Mucosa of descending colon (tissue), 3 donors: ENCODE data around the gene APEH. TPM values are rescaled to one million over a fixed set of nuclear protein-coding genes. Genes with fewer than 3 reads are reported as not detected.

Experiments
- ATAC-seq: fragments of 200-7000 bp; cut with Tn5 transposase; one replicate; pipeline ENCODE4 v1.9.1; 2020; ENCODE audit warnings: mild to moderate bottlenecking, moderate library complexity
- DNase-seq, 3 donors: peaks; one replicate each; pipeline ENCODE4 v3.0.0-alpha.2; 2020
- H3K36me3 ChIP-seq: fragments of 200-600 bp; one replicate; pipeline ENCODE4 v1.8.0; 2021; ENCODE audit warnings: low read depth, mild to moderate bottlenecking
- H3K4me1 ChIP-seq: fragments of 200-600 bp; one replicate; pipeline ENCODE4 v1.8.0; 2021; ENCODE audit warnings: low read depth, mild to moderate bottlenecking
- H3K4me3 ChIP-seq: fragments of 200-600 bp; one replicate; pipeline ENCODE4 v1.8.0; 2021; ENCODE audit warnings: mild to moderate bottlenecking
- H3K9me3 ChIP-seq: fragments of 200-600 bp; one replicate; pipeline ENCODE4 v1.8.0; 2021; ENCODE audit warnings: mild to moderate bottlenecking
- intact Hi-C, 2 donors: fragments of 100-400 bp; cut with DNase I in 1 of 2; cut with micrococcal nuclease in 1 of 2; formaldehyde crosslinking; loops; one replicate each; pipeline versions ENCODE4 v1.11.0 to v1.11.1; 2022; cut with DNase I, micrococcal nuclease
- total RNA-seq, 3 donors: library from RNA; stranded (reverse); fragmentation: NEBNext Ultra II Directional in 2 of 3; extraction: Animal tissue kit (Norgen Biotek cat#: 25700) in 2 of 3; gene quantifications; one replicate each; pipeline versions ENCODE4 v1.2.1 to v1.2.4, GENCODE V29; 2021 to 2023
- TF ChIP-seq, protein P1 (sequence below): fragments of 200-600 bp; IDR thresholded peaks from one replicate; pipeline ENCODE4 v1.8.0; 2022; ENCODE audit warnings: antibody characterized with exemption, mild to moderate bottlenecking
- donor health status: DM: no; HTN: no; CAD: no; lungs with moderate emphysema.
- donor health status: DM: no; HTN: no; CAD: no.
- donor health status: DM: no; HTN: yes; CAD: no.

Gene APEH
- total RNA-seq, 3 donors from 2014 or later, result 110 to 176 (median 142) TPM

DNA sequence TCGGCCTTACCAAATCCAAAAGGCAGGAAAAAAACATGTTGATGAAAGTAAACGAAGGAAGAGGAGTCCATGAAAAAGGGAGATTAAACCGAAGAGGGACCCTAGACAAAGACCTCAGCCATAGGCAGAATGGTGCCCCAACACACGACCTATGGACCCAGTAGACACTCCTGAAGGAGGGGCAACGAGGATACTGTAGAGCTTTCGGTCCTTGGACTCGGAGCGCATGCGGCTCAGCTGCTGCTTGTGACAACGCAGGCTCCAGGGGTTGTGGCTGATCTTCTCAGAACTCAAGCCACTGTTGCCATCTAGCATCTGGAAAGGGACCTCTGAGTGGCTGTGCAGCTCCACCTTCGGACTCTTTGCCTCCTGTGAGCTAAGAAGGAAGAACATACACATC lies 58.4 kb downstream of the APEH start:
- no peaks in the 10 kb centered on the region for H3K4me1 ChIP-seq
- no peak for ATAC-seq
- intact Hi-C loops, result no loop called here
- peaks cover 6% of the 10 kb centered on the region for H3K36me3 ChIP-seq
- no peaks in the 10 kb centered on the region for H3K9me3 ChIP-seq
- TF ChIP-seq, protein P1, sequence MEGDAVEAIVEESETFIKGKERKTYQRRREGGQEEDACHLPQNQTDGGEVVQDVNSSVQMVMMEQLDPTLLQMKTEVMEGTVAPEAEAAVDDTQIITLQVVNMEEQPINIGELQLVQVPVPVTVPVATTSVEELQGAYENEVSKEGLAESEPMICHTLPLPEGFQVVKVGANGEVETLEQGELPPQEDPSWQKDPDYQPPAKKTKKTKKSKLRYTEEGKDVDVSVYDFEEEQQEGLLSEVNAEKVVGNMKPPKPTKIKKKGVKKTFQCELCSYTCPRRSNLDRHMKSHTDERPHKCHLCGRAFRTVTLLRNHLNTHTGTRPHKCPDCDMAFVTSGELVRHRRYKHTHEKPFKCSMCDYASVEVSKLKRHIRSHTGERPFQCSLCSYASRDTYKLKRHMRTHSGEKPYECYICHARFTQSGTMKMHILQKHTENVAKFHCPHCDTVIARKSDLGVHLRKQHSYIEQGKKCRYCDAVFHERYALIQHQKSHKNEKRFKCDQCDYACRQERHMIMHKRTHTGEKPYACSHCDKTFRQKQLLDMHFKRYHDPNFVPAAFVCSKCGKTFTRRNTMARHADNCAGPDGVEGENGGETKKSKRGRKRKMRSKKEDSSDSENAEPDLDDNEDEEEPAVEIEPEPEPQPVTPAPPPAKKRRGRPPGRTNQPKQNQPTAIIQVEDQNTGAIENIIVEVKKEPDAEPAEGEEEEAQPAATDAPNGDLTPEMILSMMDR, result no peak
- H3K4me3 ChIP-seq, result no peak overlapping the region
- DNase-seq, result no peak

DNA sequence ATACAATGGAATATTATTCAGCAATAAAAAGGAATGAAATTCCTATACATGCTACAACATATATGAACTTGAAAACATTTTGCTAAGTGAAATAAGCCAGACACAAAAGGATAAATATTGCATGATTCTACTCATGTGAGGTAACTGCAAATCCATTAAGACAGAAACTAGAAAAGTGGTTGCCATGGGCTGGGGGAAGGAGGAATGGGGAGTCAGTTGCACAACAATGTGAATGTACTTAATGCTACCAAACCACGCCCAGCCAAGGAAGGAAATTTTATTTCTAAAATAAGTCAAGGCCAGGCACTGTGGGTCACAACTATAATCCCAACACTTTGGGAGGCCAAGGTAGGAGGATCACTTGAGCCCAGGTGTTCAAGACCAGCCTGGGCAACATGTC lies 59.4 kb downstream of the APEH start:
- Histone ChIP-seq H3K36me3 (peaks cover 11% of the 10 kb centered on the region), H3K4me3 (no peak overlapping the region), H3K4me1 (no peaks in the 10 kb centered on the region), H3K9me3 (no peaks in the 10 kb centered on the region)
- intact Hi-C loops, result no loop called here
- DNase-seq (no peak), ATAC-seq (no peak)
- TF ChIP-seq, protein P1, result no peak

Other genes with a start within 250 kb of the APEH start
- 10 to 100 TPM in 2 of 3 donors, 1 to 10 TPM in 1; 8.8 to 19.4 (median 17.7) TPM for gene NICN1, start 245.0 kb upstream of the APEH start, total RNA-seq
- gene DAG1, start 204.1 kb upstream of the APEH start, total RNA-seq, result 10 to 100 TPM; 76.9 to 97.3 (median 88.8) TPM
- 1 to 10 TPM in 1 of 3 donors, under 1 TPM in 2; 0.17 to 1.2 (median 0.36) TPM for gene BSN, start 119.9 kb upstream of the APEH start, total RNA-seq
- 10 to 100 TPM; 16.8 to 55.9 (median 18.8) TPM for gene MST1, start 15.1 kb downstream of the APEH start, total RNA-seq
- 10 to 100 TPM; 45.5 to 58.1 (median 51.0) TPM for gene RNF123, start 15.2 kb downstream of the APEH start, total RNA-seq
- not detected for gene AMIGO3, start 45.3 kb downstream of the APEH start, total RNA-seq
- gene GMPPB, start 49.6 kb downstream of the APEH start, total RNA-seq, result 10 to 100 TPM; 36.0 to 60.5 (median 47.4) TPM
- gene IP6K1, start 112.2 kb downstream of the APEH start, total RNA-seq, result 10 to 100 TPM; 33.1 to 52.5 (median 39.5) TPM
- under 1 TPM in 1 of 3 donors, not detected in 2; 0.38 TPM for gene CDHR4, start 125.5 kb downstream of the APEH start, total RNA-seq
- gene INKA1, start 128.9 kb downstream of the APEH start, total RNA-seq, result 1 to 10 TPM in 2 of 3 donors, under 1 TPM in 1; 0.58 to 2.8 (median 1.6) TPM
- 100 to 1,000 TPM in 2 of 3 donors, 10 to 100 TPM in 1; 90.3 to 192 (median 139) TPM for gene UBA7, start 139.6 kb downstream of the APEH start, total RNA-seq
- gene TRAIP, start 182.2 kb downstream of the APEH start, total RNA-seq, result 1 to 10 TPM; 2.6 to 5.4 (median 4.0) TPM
- not detected for gene CAMKV, start 195.6 kb downstream of the APEH start, total RNA-seq
- gene MST1R, start 229.5 kb downstream of the APEH start, total RNA-seq, result 100 to 1,000 TPM in 2 of 3 donors, 10 to 100 TPM in 1; 76.2 to 153 (median 124) TPM